HepG2 (cell line): ENCODE data around the gene CCDC91. TPM values are rescaled to one million over a fixed set of nuclear protein-coding genes. Genes with fewer than 3 reads are reported as not detected.

Experiments used
- ATAC-seq: fragments of 200-7000 bp; cut with Tn5 transposase; 3 replicates; pipeline ENCODE4 v1.9.1; 2020; ENCODE audit warnings: mild to moderate bottlenecking, moderate library complexity
- BruUV-seq: library from RNA; stranded (reverse); fragments of 400-500 nt; replicated peaks from 2 replicates; lab custom pipeline; 2021; lab: Mats Ljungman, UMichigan
- CTCF ChIA-PET: fragments of 300-600 bp; formaldehyde crosslinking; extraction: SDS; loops from one replicate; lab custom pipeline; 2021; ENCODE audit warnings: low total read pairs, inconsistent platforms, low intra/inter-chr PET ratio; lab: Yijun Ruan, JAX
- POLR2A ChIA-PET: fragments of 350-600 bp; sonication (Branson Sonifier 250); formaldehyde crosslinking; loops from one replicate; lab custom pipeline; 2020; ENCODE audit warnings: antibody characterized with exemption, inconsistent platforms; lab: Yijun Ruan, JAX
- DNase-seq: peaks from one replicate; pipeline ENCODE4 v3.0.0-alpha.2; 2015; ENCODE audit warnings: low spot score
- FAIRE-seq: peaks from 3 replicates; lab custom pipeline; 2011; peaks lifted over from hg19 to GRCh38; lab: Jason Lieb, UNC
- H2AFZ ChIP-seq: one replicate; pipeline ENCODE4 v1.6.1; 2011; ENCODE audit warnings: low read length, inconsistent platforms
- H3K27ac ChIP-seq: fragments of 300-600 bp; 3 replicates; pipeline ENCODE4 v1.8.0; 2011; ENCODE audit warnings: mixed run types, mild to moderate bottlenecking, mixed read lengths, low read length, inconsistent platforms; ENCODE audit not compliant: insufficient read depth; ENCODE audit errors: extremely low read length
- H3K27me3 ChIP-seq, 2 experiments: fragments of 200-600 bp in 1 of 2; 2 replicates in 1 of 2; 3 replicates in 1 of 2; pipeline versions ENCODE4 v1.6.0 to v1.8.0; 2011; ENCODE audit warnings: low read length in 2 of 2, mild to moderate bottlenecking in 2 of 2, moderate library complexity in 2 of 2, inconsistent platforms in 1 of 2; ENCODE audit not compliant: insufficient read depth in 2 of 2, control insufficient read depth in 1 of 2
- H3K36me3 ChIP-seq, 2 experiments: fragments of 200-600 bp in 1 of 2; replicated peaks in 1 of 2; 2 replicates in 1 of 2; 3 replicates in 1 of 2; pipeline versions ENCODE4 v1.5.1 to v1.8.0; 2011; ENCODE audit warnings: low read length in 2 of 2, inconsistent platforms in 1 of 2; ENCODE audit not compliant: insufficient read depth in 2 of 2, control insufficient read depth in 1 of 2
- H3K4me1 ChIP-seq: 2 replicates; pipeline ENCODE4 v1.5.1; 2012; ENCODE audit warnings: low read length, inconsistent platforms; ENCODE audit not compliant: insufficient read depth
- H3K4me2 ChIP-seq: 2 replicates; pipeline ENCODE4 v1.6.0; 2011; ENCODE audit warnings: low read depth, low read length, inconsistent platforms
- H3K4me3 ChIP-seq, 3 experiments: fragments of 200-600 bp in 1 of 3; sonication (generic), shearing (Covaris generic) in 1 of 3; replicated peaks in 1 of 3; 2 replicates each; pipeline ENCODE4 v1.5.1; 2011 to 2016; ENCODE audit warnings: low read length in 3 of 3, inconsistent platforms in 2 of 3, low read depth in 2 of 3, mild to moderate bottlenecking in 2 of 3, control low read depth in 1 of 3, mixed read lengths in 1 of 3; ENCODE audit not compliant: insufficient read depth in 1 of 3
- H3K79me2 ChIP-seq: one replicate; pipeline ENCODE4 v1.6.1; 2011; ENCODE audit warnings: low read length, inconsistent platforms; ENCODE audit not compliant: insufficient read depth
- H3K9ac ChIP-seq: 2 replicates; pipeline ENCODE4 v1.6.0; 2011; ENCODE audit warnings: mild to moderate bottlenecking, low read depth, low read length, inconsistent platforms; ENCODE audit not compliant: insufficient read depth
- H3K9me3 ChIP-seq: 2 replicates; pipeline ENCODE4 v1.5.1; 2012; ENCODE audit warnings: mild to moderate bottlenecking, low read length
- H4K20me1 ChIP-seq: 2 replicates; pipeline ENCODE4 v1.6.0; 2011; ENCODE audit warnings: inconsistent platforms, mild to moderate bottlenecking, low read length, moderate library complexity; ENCODE audit not compliant: insufficient read depth
- BRD4 ChIP-seq: sonication (generic); formaldehyde crosslinking; IDR thresholded peaks from 2 replicates; pipeline ENCODE4 v1.4.0; 2020; ENCODE audit warnings: missing genetic modification reagents
- FOXO1 ChIP-seq: sonication (generic); formaldehyde crosslinking; IDR thresholded peaks from 2 replicates; pipeline ENCODE4 v1.4.0; 2020; ENCODE audit warnings: missing genetic modification reagents
- KAT8 ChIP-seq: IDR thresholded peaks from 2 replicates; pipeline ENCODE4 v1.6.1; 2016; ENCODE audit warnings: missing genetic modification reagents, missing compliant biosample characterization
- KLF15 ChIP-seq: sonication (generic); formaldehyde crosslinking; IDR thresholded peaks from 2 replicates; pipeline ENCODE4 v1.8.1; 2023; ENCODE audit warnings: borderline replicate concordance, mild to moderate bottlenecking, inconsistent platforms, missing genetic modification reagents, mixed read lengths
- MAFF ChIP-seq: IDR thresholded peaks from 2 replicates; pipeline ENCODE4 v1.6.1; 2011; ENCODE audit warnings: low read depth, low read length, improper control_type of control experiment
- MAFK ChIP-seq, 2 experiments: IDR thresholded peaks in 1 of 2; conservative IDR thresholded peaks in 1 of 2; 2 replicates each; pipeline ENCODE4 v1.6.1; 2011; ENCODE audit warnings: improper control_type of control experiment in 2 of 2, low read length in 2 of 2
- NR2C2 ChIP-seq: sonication (generic); formaldehyde crosslinking; IDR thresholded peaks from 2 replicates; pipeline ENCODE4 v1.4.0; 2020; ENCODE audit warnings: missing genetic modification reagents, mild to moderate bottlenecking, moderate library complexity, borderline replicate concordance
- NR2F6 ChIP-seq, 2 experiments: IDR thresholded peaks; 2 replicates each; pipeline ENCODE4 v1.6.1; 2016; ENCODE audit warnings: antibody characterized with exemption in 1 of 2, mild to moderate bottlenecking in 1 of 2
- POLR2AphosphoS5 ChIP-seq: IDR thresholded peaks from 2 replicates; pipeline ENCODE4 v1.6.1; 2012; ENCODE audit warnings: low read depth, low read length
- SIX1 ChIP-seq: sonication (generic); formaldehyde crosslinking; IDR thresholded peaks from 2 replicates; pipeline ENCODE4 v1.4.0; 2020; ENCODE audit warnings: missing genetic modification reagents, borderline replicate concordance
- TP53 ChIP-seq: sonication (generic); formaldehyde crosslinking; conservative IDR thresholded peaks from 2 replicates; pipeline ENCODE4 v1.4.0; 2020; ENCODE audit warnings: missing genetic modification reagents
- U2AF1 ChIP-seq: fragments of 200-400 bp; formaldehyde crosslinking; optimal IDR thresholded peaks from 2 replicates; pipeline ENCODE3; 2017; ENCODE audit warnings: mild to moderate bottlenecking, low read depth, low read length
- ZBTB7B ChIP-seq: sonication (generic); formaldehyde crosslinking; IDR thresholded peaks from 2 replicates; pipeline ENCODE4 v1.4.0; 2020; ENCODE audit warnings: missing genetic modification reagents
- WGBS: methylation state at CpG from one replicate; pipeline ENCODE4 v1.1.6; 2017; ENCODE audit warnings: low lambda C conversion rate; 5-methylcytosine and 5-hydroxymethylcytosine counted together
- in situ Hi-C: cut with HindIII; loops from 2 replicates; pipeline ENCODE4 v1.10.0; 2017; ENCODE audit warnings: low pct_unique_long_range_greater_than_20kb; ENCODE audit not compliant: extremely low pct_ligation_motif_present
- intact Hi-C: fragments of 100-400 bp; cut with micrococcal nuclease; formaldehyde crosslinking; loops from one replicate; pipeline ENCODE4 v1.10.0; 2022; ENCODE audit not compliant: unreplicated experiment
- polyA plus RNA-seq, 8 experiments: library from polyadenylated mRNA; depleted of rRNA in 3 of 8; stranded (reverse) in 7 of 8; unstranded in 1 of 8; fragments of >200 nt; fragmentation: Illumina TruSeq in 4 of 8; extraction: Trizol in 4 of 8; gene quantifications; 2 replicates each; pipeline versions ENCODE4 v1.2.1 to v1.2.3, GENCODE V29; 2011 to 2016; ENCODE audit warnings: low read depth in 4 of 8, missing spikeins in 1 of 8, mixed read lengths in 1 of 8; ENCODE audit not compliant: insufficient read depth in 1 of 8
- total RNA-seq, 5 experiments: library from RNA; depleted of rRNA; stranded (reverse); fragments of >200 nt; fragmentation: Illumina TruSeq; extraction: Trizol; gene quantifications; 2 replicates each; pipeline ENCODE4 v1.2.3, GENCODE V29; 2016; ENCODE audit warnings: low read depth in 1 of 5
- TF ChIP-seq, protein P1 (sequence below): fragments of 450-650 bp; IDR thresholded peaks from 2 replicates; pipeline ENCODE4 v1.6.1; 2016
- TF ChIP-seq, protein P2 (sequence below): sonication (generic); formaldehyde crosslinking; IDR thresholded peaks from 2 replicates; pipeline ENCODE4 v1.9.0; 2021; ENCODE audit warnings: missing genetic modification reagents, borderline replicate concordance
- TF ChIP-seq, protein P3 (sequence below): sonication (generic); formaldehyde crosslinking; IDR thresholded peaks from 2 replicates; pipeline ENCODE4 v1.5.0; 2020; ENCODE audit warnings: missing genetic modification reagents

Gene CCDC91
- total and polyA plus RNA-seq, 2 of the 13 experiments (the other 11 are each of a cell fraction or from before 2014, with no cell fraction given), result 9.8 to 15.8 TPM

DNA sequence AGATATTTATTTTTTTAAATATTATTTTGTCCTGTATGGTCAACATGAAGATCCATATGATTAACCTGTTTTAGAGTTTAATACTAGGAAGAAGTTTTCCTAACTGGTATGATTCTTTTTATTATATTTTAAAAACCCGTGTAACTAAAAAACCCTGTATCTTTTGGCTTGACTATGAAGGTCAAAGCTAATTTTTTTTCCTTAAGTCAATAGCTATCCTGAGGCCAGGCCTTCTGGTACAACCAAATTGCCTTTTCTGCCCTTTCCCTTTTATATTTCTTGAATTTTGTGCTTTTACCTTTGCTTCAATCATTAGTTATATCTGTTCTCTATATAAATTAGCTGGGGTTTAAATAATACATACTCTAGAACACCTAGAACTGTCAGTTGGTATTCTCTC lies 30.6 kb upstream of the CCDC91 start:
- Histone ChIP-seq H4K20me1 (no peaks in the 10 kb centered on the region), H3K27me3 (no peaks in the 10 kb centered on the region), H3K79me2 (no peaks in the 10 kb centered on the region), H3K4me2 (no peak overlapping the region), H3K9ac (no peak overlapping the region), H3K9me3 (no peaks in the 10 kb centered on the region), H2AFZ (no peak overlapping the region), H3K4me1 (peaks cover 4% of the 10 kb centered on the region), H3K36me3 (no peaks in the 10 kb centered on the region), H3K27ac (no peak overlapping the region), H3K4me3 (no peak overlapping the region)
- no peak for FAIRE-seq
- 2% methylated on average over 1 of the region's 1 CpG for WGBS
- TF ChIP-seq BRD4 (CRISPR knock-in tag), result no peak
- TF ChIP-seq SIX1 (CRISPR knock-in tag), result no peak
- TF ChIP-seq TP53, result no peak
- TF ChIP-seq KAT8 (CRISPR knock-in tag), result no peak
- TF ChIP-seq, protein P1, sequence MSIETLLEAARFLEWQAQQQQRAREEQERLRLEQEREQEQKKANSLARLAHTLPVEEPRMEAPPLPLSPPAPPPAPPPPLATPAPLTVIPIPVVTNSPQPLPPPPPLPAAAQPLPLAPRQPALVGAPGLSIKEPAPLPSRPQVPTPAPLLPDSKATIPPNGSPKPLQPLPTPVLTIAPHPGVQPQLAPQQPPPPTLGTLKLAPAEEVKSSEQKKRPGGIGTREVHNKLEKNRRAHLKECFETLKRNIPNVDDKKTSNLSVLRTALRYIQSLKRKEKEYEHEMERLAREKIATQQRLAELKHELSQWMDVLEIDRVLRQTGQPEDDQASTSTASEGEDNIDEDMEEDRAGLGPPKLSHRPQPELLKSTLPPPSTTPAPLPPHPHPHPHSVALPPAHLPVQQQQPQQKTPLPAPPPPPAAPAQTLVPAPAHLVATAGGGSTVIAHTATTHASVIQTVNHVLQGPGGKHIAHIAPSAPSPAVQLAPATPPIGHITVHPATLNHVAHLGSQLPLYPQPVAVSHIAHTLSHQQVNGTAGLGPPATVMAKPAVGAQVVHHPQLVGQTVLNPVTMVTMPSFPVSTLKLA, result no peak
- no peak for TF ChIP-seq NR2F6 (IDR thresholded peaks at IDR 0.05)
- TF ChIP-seq NR2F6 (CRISPR knock-in tag; IDR thresholded peaks at IDR 0.05), result no peak
- ATAC-seq, result no peak
- BruUV-seq, result no TSS peak
- intact Hi-C loops, result no loop called here
- CTCF ChIA-PET, result no interaction called here
- POLR2A ChIA-PET, result no interaction called here
- no peak for DNase-seq
- in situ Hi-C loops, result loop anchor here (25.0 kb wide), 1 partner anchor 422 kb away; no protein-coding TSS in a partner anchor

DNA sequence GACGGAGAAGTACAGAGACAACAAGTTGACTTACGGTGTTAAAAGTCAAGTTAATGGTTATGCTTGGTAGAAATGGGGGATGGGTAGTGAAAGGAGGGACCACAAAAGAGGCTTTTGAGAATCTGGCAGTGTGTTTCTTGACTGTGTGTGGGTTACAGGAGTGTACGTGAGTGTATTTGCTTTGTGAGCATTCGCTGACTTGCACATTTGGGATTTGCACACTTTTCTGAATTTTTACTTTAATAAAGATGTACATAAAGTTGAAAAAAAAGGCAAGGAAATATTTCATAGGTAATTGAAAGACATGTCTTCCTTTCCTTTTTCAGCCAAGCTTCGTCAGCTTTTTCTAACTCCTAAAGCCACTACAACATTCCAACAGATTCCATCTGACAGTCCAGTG lies 28.6 kb upstream of the CCDC91 start:
- no peak overlapping the region for H3K4me2 ChIP-seq
- H3K9me3 ChIP-seq, result no peaks in the 10 kb centered on the region
- peaks cover 11% of the 10 kb centered on the region for H3K4me1 ChIP-seq
- in situ Hi-C loops, result loop anchor here (25.0 kb wide), 1 partner anchor 424 kb away; no protein-coding TSS in a partner anchor
- H4K20me1 ChIP-seq, result no peaks in the 10 kb centered on the region
- no peaks in the 10 kb centered on the region for H3K36me3 ChIP-seq
- no peak overlapping the region for H2AFZ ChIP-seq
- H3K27me3 ChIP-seq, result no peaks in the 10 kb centered on the region
- intact Hi-C loops, result no loop called here
- FAIRE-seq (no peak), ATAC-seq (no peak), DNase-seq (no peak)
- ChIA-PET POLR2A (no interaction called here), CTCF (no interaction called here)
- no peak overlapping the region for H3K9ac ChIP-seq
- 28% methylated on average over 5 of the region's 5 CpGs for WGBS
- no peak overlapping the region for H3K4me3 ChIP-seq
- H3K27ac ChIP-seq, result no peak overlapping the region
- H3K79me2 ChIP-seq, result no peaks in the 10 kb centered on the region
- BruUV-seq, result no TSS peak
- TF ChIP-seq FOXO1 (CRISPR knock-in tag), result no peak
- TF ChIP-seq KLF15, result no peak
- TF ChIP-seq, protein P2, sequence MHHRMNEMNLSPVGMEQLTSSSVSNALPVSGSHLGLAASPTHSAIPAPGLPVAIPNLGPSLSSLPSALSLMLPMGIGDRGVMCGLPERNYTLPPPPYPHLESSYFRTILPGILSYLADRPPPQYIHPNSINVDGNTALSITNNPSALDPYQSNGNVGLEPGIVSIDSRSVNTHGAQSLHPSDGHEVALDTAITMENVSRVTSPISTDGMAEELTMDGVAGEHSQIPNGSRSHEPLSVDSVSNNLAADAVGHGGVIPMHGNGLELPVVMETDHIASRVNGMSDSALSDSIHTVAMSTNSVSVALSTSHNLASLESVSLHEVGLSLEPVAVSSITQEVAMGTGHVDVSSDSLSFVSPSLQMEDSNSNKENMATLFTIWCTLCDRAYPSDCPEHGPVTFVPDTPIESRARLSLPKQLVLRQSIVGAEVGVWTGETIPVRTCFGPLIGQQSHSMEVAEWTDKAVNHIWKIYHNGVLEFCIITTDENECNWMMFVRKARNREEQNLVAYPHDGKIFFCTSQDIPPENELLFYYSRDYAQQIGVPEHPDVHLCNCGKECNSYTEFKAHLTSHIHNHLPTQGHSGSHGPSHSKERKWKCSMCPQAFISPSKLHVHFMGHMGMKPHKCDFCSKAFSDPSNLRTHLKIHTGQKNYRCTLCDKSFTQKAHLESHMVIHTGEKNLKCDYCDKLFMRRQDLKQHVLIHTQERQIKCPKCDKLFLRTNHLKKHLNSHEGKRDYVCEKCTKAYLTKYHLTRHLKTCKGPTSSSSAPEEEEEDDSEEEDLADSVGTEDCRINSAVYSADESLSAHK (CRISPR knock-in tag), result no peak
- TF ChIP-seq NR2C2 (CRISPR knock-in tag), result no peak
- no peak for TF ChIP-seq ZBTB7B (CRISPR knock-in tag)
- no peak for TF ChIP-seq POLR2AphosphoS5
- peak; percentile 47; the same call in 1 of the 2 replicates for TF ChIP-seq MAFF
- TF ChIP-seq, protein P3, sequence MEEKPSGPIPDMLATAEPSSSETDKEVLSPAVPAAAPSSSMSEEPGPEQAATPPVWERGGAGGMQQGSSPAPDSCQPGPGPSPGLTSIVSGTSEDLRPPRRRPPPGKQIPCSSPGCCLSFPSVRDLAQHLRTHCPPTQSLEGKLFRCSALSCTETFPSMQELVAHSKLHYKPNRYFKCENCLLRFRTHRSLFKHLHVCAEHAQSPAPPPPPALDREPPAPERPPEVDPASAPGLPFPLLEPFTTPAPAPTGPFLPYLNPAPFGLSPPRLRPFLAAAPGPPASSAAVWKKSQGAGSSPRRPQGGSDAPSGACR (CRISPR knock-in tag), result no peak
- TF ChIP-seq MAFK (conservative IDR thresholded peaks at IDR 0.05 in 1 of 2, IDR thresholded peaks at IDR 0.05 in 1 of 2; ENCODE audit: low read length in 2 of 2), result peak; percentile 22 to 51; a peak in 3 of 4 replicates
- no peak for TF ChIP-seq U2AF1
